Endothelial cell of umbilical vein (primary cell): ENCODE data around the gene TOPORS. TPM values are rescaled to one million over a fixed set of nuclear protein-coding genes. Genes with fewer than 3 reads are reported as not detected.

Source experiments
- BruUV-seq: library from RNA; stranded (reverse); fragments of 400-500 nt; replicated peaks from 2 replicates; lab custom pipeline; 2021; lab: Mats Ljungman, UMichigan
- CTCF ChIA-PET: fragments of 300-600, 350-600 bp; sonication (Branson Sonifier 250); formaldehyde crosslinking; loops from one replicate; lab custom pipeline; 2021; ENCODE audit warnings: antibody characterized with exemption, inconsistent platforms; lab: Charles Lee
- POLR2A ChIA-PET: fragments of 300-600, 350-600 bp; sonication (Branson Sonifier 250); formaldehyde crosslinking; loops from one replicate; lab custom pipeline; 2021; ENCODE audit warnings: antibody characterized with exemption, inconsistent platforms; lab: Charles Lee
- DNase-seq: peaks from one replicate; pipeline ENCODE4 v3.0.0-alpha.2; 2011; ENCODE audit warnings: low read depth, low spot score
- FAIRE-seq: peaks from 2 replicates; lab custom pipeline; 2011; peaks lifted over from hg19 to GRCh38; lab: Jason Lieb, UNC
- H2AFZ ChIP-seq: 2 replicates; pipeline ENCODE4 v1.6.0; 2012; ENCODE audit warnings: low read depth, low read length, control low read depth, inconsistent platforms
- H3K27ac ChIP-seq: 2 replicates; pipeline ENCODE4 v1.5.1; 2011; ENCODE audit warnings: low read depth, mild to moderate bottlenecking, control low read depth, low read length, moderate library complexity; ENCODE audit not compliant: insufficient read depth
- H3K27me3 ChIP-seq, 2 experiments: 2 replicates each; pipeline versions ENCODE4 v1.6.0 to v1.6.1; 2011; ENCODE audit warnings: low read length in 2 of 2, mixed read lengths in 1 of 2; ENCODE audit not compliant: control insufficient read depth in 2 of 2, insufficient read depth in 2 of 2
- H3K36me3 ChIP-seq, 2 experiments: 2 replicates in 1 of 2; 3 replicates in 1 of 2; pipeline ENCODE4 v1.5.1; 2011; ENCODE audit warnings: low read length in 2 of 2, mild to moderate bottlenecking in 1 of 2, moderate library complexity in 1 of 2; ENCODE audit not compliant: control insufficient read depth in 2 of 2, insufficient read depth in 2 of 2; ENCODE audit errors: extremely low read depth in 1 of 2
- H3K4me1 ChIP-seq: 3 replicates; pipeline ENCODE4 v1.5.1; 2011; ENCODE audit warnings: mild to moderate bottlenecking, low read length; ENCODE audit not compliant: control insufficient read depth, insufficient read depth; ENCODE audit errors: extremely low read depth
- H3K4me2 ChIP-seq: 2 replicates; pipeline ENCODE4 v1.6.1; 2011; ENCODE audit warnings: low read length, control low read depth, mixed read lengths; ENCODE audit not compliant: insufficient read depth
- H3K4me3 ChIP-seq, 3 experiments: fragments of 200-600 bp in 1 of 3; sonication (generic), shearing (Covaris generic) in 1 of 3; replicated peaks in 1 of 3; 2 replicates each; pipeline ENCODE4 v1.5.1; 2011 to 2016; ENCODE audit warnings: control low read depth in 3 of 3, low read length in 3 of 3, mild to moderate bottlenecking in 2 of 3, inconsistent platforms in 1 of 3, low read depth in 1 of 3, moderate library complexity in 1 of 3; ENCODE audit not compliant: insufficient read depth in 1 of 3
- H3K79me2 ChIP-seq: 2 replicates; pipeline ENCODE4 v1.6.0; 2012; ENCODE audit warnings: low read length, inconsistent platforms; ENCODE audit not compliant: control insufficient read depth, insufficient read depth
- H3K9ac ChIP-seq: replicated peaks from 2 replicates; pipeline ENCODE3; 2011; ENCODE audit warnings: low read length, control low read depth; ENCODE audit not compliant: insufficient read depth; ENCODE audit errors: extremely low read depth
- H3K9me1 ChIP-seq: replicated peaks from 3 replicates; pipeline ENCODE4 v1.6.0; 2011; ENCODE audit warnings: mild to moderate bottlenecking, low read length; ENCODE audit not compliant: control insufficient read depth, insufficient read depth; ENCODE audit errors: extremely low read depth
- H3K9me3 ChIP-seq: replicated peaks from 2 replicates; pipeline ENCODE4 v1.5.1; 2012; ENCODE audit warnings: low read length, inconsistent platforms; ENCODE audit not compliant: control insufficient read depth, insufficient read depth
- H4K20me1 ChIP-seq: replicated peaks from 2 replicates; pipeline ENCODE3; 2011; ENCODE audit warnings: mild to moderate bottlenecking, low read length; ENCODE audit not compliant: control insufficient read depth, insufficient read depth; ENCODE audit errors: extremely low read depth
- FOS ChIP-seq: IDR thresholded peaks from 2 replicates; pipeline ENCODE4 v1.6.1; 2011; ENCODE audit warnings: mild to moderate bottlenecking, low read length, moderate library complexity, borderline replicate concordance; ENCODE audit not compliant: insufficient read depth
- JUN ChIP-seq: IDR thresholded peaks from 2 replicates; pipeline ENCODE4 v1.6.1; 2011; ENCODE audit warnings: borderline replicate concordance, low read depth; ENCODE audit not compliant: insufficient read length, insufficient read depth
- dilution Hi-C: fragments of 300-500 bp; cut with MboI; formaldehyde crosslinking; loops from one replicate; pipeline ENCODE4 v1.15.0; 2019; ENCODE audit warnings: low sequenced_read_pairs; ENCODE audit not compliant: extremely low pct_ligation_motif_present
- intact Hi-C: fragments of 100-400 bp; cut with micrococcal nuclease; formaldehyde crosslinking; loops from one replicate; pipeline ENCODE4 v1.10.0; 2022
- polyA plus RNA-seq, 4 experiments: library from polyadenylated mRNA; depleted of rRNA in 3 of 4; stranded (reverse) in 3 of 4; unstranded in 1 of 4; fragments of >200 nt; gene quantifications; 2 replicates each; pipeline versions ENCODE4 v1.2.1 to v1.2.3, GENCODE V29; 2011 to 2012; ENCODE audit warnings: missing spikeins in 1 of 4
- total RNA-seq: library from RNA; stranded (reverse); gene quantifications from 2 replicates; pipeline ENCODE4 v1.2.3, GENCODE V29; 2021
- TF ChIP-seq, protein P1 (sequence below), 2 donors: IDR thresholded peaks; 1 replicate in 1 of 2; 2 replicates in 1 of 2; pipeline ENCODE4 v1.5.1; 2011; ENCODE audit warnings: low read length in 2 of 2, mild to moderate bottlenecking in 2 of 2, moderate library complexity in 2 of 2, control low read depth in 1 of 2, inconsistent platforms in 1 of 2, low read depth in 1 of 2; ENCODE audit not compliant: insufficient read depth in 1 of 2; ENCODE audit errors: extremely low read depth in 1 of 2

The TOPORS gene
- total and polyA plus RNA-seq, 2 donors (not counting 3 experiments of a cell fraction or from before 2014, with no cell fraction given): 6.1 to 16.2 TPM

DNA sequence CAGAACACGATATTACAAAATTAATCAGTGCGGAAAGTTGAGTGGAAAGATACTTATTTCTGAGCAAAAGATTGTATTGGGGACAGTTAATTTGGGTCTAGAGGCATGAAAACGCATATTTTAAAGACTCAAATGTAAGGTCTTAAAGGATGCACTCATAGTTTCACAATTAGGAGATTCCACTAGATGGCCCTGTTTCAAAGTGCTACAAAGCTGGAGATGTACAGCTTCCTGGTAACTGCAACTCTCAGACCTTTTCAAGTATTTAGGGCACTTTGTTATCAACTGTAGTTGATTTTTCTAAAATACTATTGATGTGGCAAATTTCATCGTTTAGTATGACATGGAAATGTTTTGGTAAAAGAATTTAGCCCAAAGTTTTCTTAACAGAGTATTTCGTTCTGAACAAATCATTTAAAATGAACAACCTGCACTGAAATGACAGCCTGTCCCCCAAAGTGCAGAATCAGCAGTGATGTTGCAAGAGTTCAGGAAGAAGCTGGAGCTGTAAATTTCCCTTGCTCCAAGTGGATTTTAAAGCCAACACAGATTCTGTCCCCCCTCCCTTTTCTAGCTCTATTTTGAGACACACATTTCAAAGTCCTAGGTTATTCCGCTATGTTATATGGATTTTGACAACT lies 36.8 kb upstream of the TOPORS start:
- Histone ChIP-seq H3K27me3 (peaks cover 4 to 18% of the 10 kb centered on the region in 2 experiments), H3K27ac (no peak overlapping the region), H3K9me3 (no peaks in the 10 kb centered on the region), H3K9ac (no peak overlapping the region), H3K79me2 (no peaks in the 10 kb centered on the region), H4K20me1 (no peaks in the 10 kb centered on the region), H3K36me3 (no peaks in the 10 kb centered on the region), H3K4me2 (no peak overlapping the region), H2AFZ (no peak overlapping the region), H3K4me1 (no peaks in the 10 kb centered on the region), H3K4me3 (no peak overlapping the region), H3K9me1 (no peaks in the 10 kb centered on the region)
- ChIA-PET CTCF (interaction anchor here (0.6 to 20.3 kb wide), 22 partner anchors 9 to 637 kb away, joined by 3 to 1384 read pairs (median 3); partner anchors contain the start of genes ACO1, SMIM27 and TOPORS), POLR2A (interaction anchor here (0.6 kb wide), 1 partner anchor 438 kb away, joined by 10 read pairs; no protein-coding TSS in a partner anchor)
- dilution Hi-C loops: no loop called here
- peak; percentile 66 for DNase-seq
- peak; percentile 28 for FAIRE-seq
- TF ChIP-seq, protein P1, sequence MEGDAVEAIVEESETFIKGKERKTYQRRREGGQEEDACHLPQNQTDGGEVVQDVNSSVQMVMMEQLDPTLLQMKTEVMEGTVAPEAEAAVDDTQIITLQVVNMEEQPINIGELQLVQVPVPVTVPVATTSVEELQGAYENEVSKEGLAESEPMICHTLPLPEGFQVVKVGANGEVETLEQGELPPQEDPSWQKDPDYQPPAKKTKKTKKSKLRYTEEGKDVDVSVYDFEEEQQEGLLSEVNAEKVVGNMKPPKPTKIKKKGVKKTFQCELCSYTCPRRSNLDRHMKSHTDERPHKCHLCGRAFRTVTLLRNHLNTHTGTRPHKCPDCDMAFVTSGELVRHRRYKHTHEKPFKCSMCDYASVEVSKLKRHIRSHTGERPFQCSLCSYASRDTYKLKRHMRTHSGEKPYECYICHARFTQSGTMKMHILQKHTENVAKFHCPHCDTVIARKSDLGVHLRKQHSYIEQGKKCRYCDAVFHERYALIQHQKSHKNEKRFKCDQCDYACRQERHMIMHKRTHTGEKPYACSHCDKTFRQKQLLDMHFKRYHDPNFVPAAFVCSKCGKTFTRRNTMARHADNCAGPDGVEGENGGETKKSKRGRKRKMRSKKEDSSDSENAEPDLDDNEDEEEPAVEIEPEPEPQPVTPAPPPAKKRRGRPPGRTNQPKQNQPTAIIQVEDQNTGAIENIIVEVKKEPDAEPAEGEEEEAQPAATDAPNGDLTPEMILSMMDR (IDR thresholded peaks at IDR 0.05; ENCODE audit: extremely low read depth in 1 of 2, insufficient read depth in 1 of 2, low read depth in 1 of 2, low read length in 2 of 2): peak; percentile 12 to 45
- no peak for TF ChIP-seq FOS
- intact Hi-C loops: loop anchor here (1.0 to 10.0 kb wide), 3 partner anchors 116 to 379 kb away; no protein-coding TSS in a partner anchor
- no TSS peak for BruUV-seq

DNA sequence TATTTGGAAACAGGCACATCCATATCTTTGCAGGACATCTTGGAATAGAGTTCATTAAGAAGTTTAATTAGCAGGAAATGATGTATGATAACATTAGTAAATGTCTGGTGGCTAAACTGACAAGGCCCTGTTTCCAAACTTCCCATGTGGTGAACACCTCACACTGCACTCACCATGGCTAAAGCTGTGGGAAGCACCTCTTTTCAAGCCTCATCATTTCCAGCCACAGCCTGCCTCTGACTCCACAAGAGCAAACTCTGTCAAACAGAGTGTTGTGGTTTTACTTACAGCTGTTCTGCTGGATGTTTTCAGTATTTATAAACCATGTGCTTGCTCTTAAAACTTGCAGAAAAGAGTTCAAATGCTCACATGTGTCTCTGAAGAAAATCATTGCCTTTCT lies 35.5 kb upstream of the TOPORS start:
- TF ChIP-seq JUN (no peak), FOS (no peak)
- Histone ChIP-seq H3K4me2 (no peak overlapping the region), H4K20me1 (no peaks in the 10 kb centered on the region), H3K79me2 (no peaks in the 10 kb centered on the region), H3K9me3 (no peaks in the 10 kb centered on the region), H3K9me1 (no peaks in the 10 kb centered on the region), H3K36me3 (no peaks in the 10 kb centered on the region), H2AFZ (no peak overlapping the region), H3K4me1 (no peaks in the 10 kb centered on the region), H3K27ac (no peak overlapping the region), H3K9ac (no peak overlapping the region), H3K4me3 (no peak overlapping the region), H3K27me3 (peaks cover 4 to 18% of the 10 kb centered on the region in 2 experiments)
- DNase-seq: no peak
- POLR2A ChIA-PET: no interaction called here
- no peak for FAIRE-seq
- intact Hi-C loops (loop anchor here (10.0 kb wide), 2 partner anchors 117 to 217 kb away; no protein-coding TSS in a partner anchor), dilution Hi-C loops (no loop called here)
- BruUV-seq: no TSS peak
- CTCF ChIA-PET: interaction anchor here (0.7 to 20.3 kb wide), 7 partner anchors 7 to 638 kb away, joined by 3 to 1384 read pairs (median 40); no protein-coding TSS in a partner anchor
